Liver (tissue), 9 donors: ENCODE measurements around the gene HCN2. TPM values are rescaled to one million over a fixed set of nuclear protein-coding genes. Genes with fewer than 3 reads are reported as not detected.
"Not testable (repeated sequence)": the region's sequence is repeated elsewhere in the genome, so short reads cannot be mapped to it uniquely, and the experiment has no call there.

Source experiments
- DNase-seq: peaks from one replicate; pipeline ENCODE4 v3.0.0-alpha.2; 2017; ENCODE audit warnings: low spot score
- H3K27ac ChIP-seq, 2 donors: one replicate each; pipeline ENCODE4 v1.7.0; 2013; ENCODE audit warnings: inconsistent platforms in 2 of 2, low read length in 2 of 2, control low read depth in 1 of 2, low read depth in 1 of 2, mild to moderate bottlenecking in 1 of 2
- H3K27me3 ChIP-seq, 4 donors: one replicate each; pipeline versions ENCODE4 v1.6.1 to v1.7.0; 2013; ENCODE audit warnings: low read length in 3 of 4, inconsistent platforms in 1 of 4, mild to moderate bottlenecking in 1 of 4, moderate library complexity in 1 of 4; ENCODE audit not compliant: control insufficient read depth in 4 of 4, insufficient read depth in 4 of 4
- H3K36me3 ChIP-seq, 4 donors: one replicate each; pipeline versions ENCODE4 v1.6.1 to v1.7.0; 2013; ENCODE audit warnings: low read length in 3 of 4, mild to moderate bottlenecking in 3 of 4, low read depth in 1 of 4, moderate library complexity in 1 of 4; ENCODE audit not compliant: control insufficient read depth in 4 of 4, insufficient read depth in 3 of 4
- H3K4me1 ChIP-seq, 4 donors: one replicate each; pipeline versions ENCODE4 v1.6.1 to v1.7.0; 2013; ENCODE audit warnings: low read length in 3 of 4, mild to moderate bottlenecking in 3 of 4, moderate library complexity in 1 of 4; ENCODE audit not compliant: control insufficient read depth in 4 of 4, insufficient read depth in 4 of 4
- H3K4me3 ChIP-seq, 3 donors: one replicate each; pipeline versions ENCODE4 v1.6.1 to v1.7.0; 2013; ENCODE audit warnings: low read length in 3 of 3, control low read depth in 1 of 3, low read depth in 1 of 3, mild to moderate bottlenecking in 1 of 3
- H3K9ac ChIP-seq, 2 donors: one replicate each; pipeline ENCODE4 v1.7.0; 2013; ENCODE audit warnings: low read length in 2 of 2, mild to moderate bottlenecking in 2 of 2, moderate library complexity in 2 of 2, control low read depth in 1 of 2, low read depth in 1 of 2
- H3K9me3 ChIP-seq, 4 donors: one replicate each; pipeline versions ENCODE4 v1.6.1 to v1.7.0; 2013; ENCODE audit warnings: low read length in 3 of 4; ENCODE audit not compliant: control insufficient read depth in 4 of 4
- ATF3 ChIP-seq: IDR thresholded peaks from 2 replicates; pipeline ENCODE4 v1.6.1; 2016; ENCODE audit warnings: antibody characterized with exemption
- CTCF ChIP-seq: fragments of 150-350 bp; IDR thresholded peaks from 2 replicates; pipeline ENCODE4 v1.5.1; 2017; ENCODE audit warnings: improper control_type of control experiment, low read depth, low read length; ENCODE audit not compliant: missing input control
- FOXA1 ChIP-seq: IDR thresholded peaks from 2 replicates; pipeline ENCODE4 v1.6.1; 2016; ENCODE audit warnings: antibody characterized with exemption
- FOXA2 ChIP-seq: IDR thresholded peaks from 2 replicates; pipeline ENCODE4 v1.6.1; 2016; ENCODE audit warnings: antibody characterized with exemption
- GABPA ChIP-seq, 2 donors: IDR thresholded peaks in 1 of 2; conservative IDR thresholded peaks in 1 of 2; 2 replicates each; pipeline ENCODE4 v1.6.1; 2016; ENCODE audit warnings: antibody characterized with exemption in 2 of 2, mild to moderate bottlenecking in 1 of 2, moderate library complexity in 1 of 2
- HNF4A ChIP-seq, 2 donors: conservative IDR thresholded peaks; 2 replicates each; pipeline ENCODE4 v1.6.1; 2016; ENCODE audit warnings: antibody characterized with exemption in 2 of 2, mild to moderate bottlenecking in 2 of 2
- HNF4G ChIP-seq: IDR thresholded peaks from 2 replicates; pipeline ENCODE4 v1.6.1; 2016; ENCODE audit warnings: antibody characterized with exemption
- JUND ChIP-seq, 2 donors: IDR thresholded peaks; 2 replicates each; pipeline ENCODE4 v1.6.1; 2016; ENCODE audit warnings: antibody characterized with exemption in 2 of 2
- MAX ChIP-seq: IDR thresholded peaks from 2 replicates; pipeline ENCODE4 v1.6.1; 2016; ENCODE audit warnings: antibody characterized with exemption
- NR2F2 ChIP-seq: IDR thresholded peaks from 2 replicates; pipeline ENCODE4 v1.6.1; 2016; ENCODE audit warnings: antibody characterized with exemption
- RAD21 ChIP-seq, 2 donors: IDR thresholded peaks; 2 replicates each; pipeline ENCODE4 v1.6.1; 2016; ENCODE audit warnings: antibody characterized with exemption in 2 of 2, mild to moderate bottlenecking in 2 of 2
- REST ChIP-seq: IDR thresholded peaks from 2 replicates; pipeline ENCODE4 v1.6.1; 2016; ENCODE audit warnings: antibody characterized with exemption, mild to moderate bottlenecking
- RXRA ChIP-seq, 2 donors: IDR thresholded peaks; 2 replicates each; pipeline ENCODE4 v1.6.1; 2017 to 2018; ENCODE audit warnings: antibody characterized with exemption in 2 of 2, mild to moderate bottlenecking in 1 of 2
- SP1 ChIP-seq: IDR thresholded peaks from 2 replicates; pipeline ENCODE4 v1.6.1; 2018; ENCODE audit warnings: antibody characterized with exemption, mild to moderate bottlenecking
- WGBS: extraction: QIAGEN DNeasy Blood & Tissue Kit; methylation state at CpG from one replicate; pipeline ENCODE4 v1.1.7; 2013; 5-methylcytosine and 5-hydroxymethylcytosine counted together
- polyA plus RNA-seq, 2 donors: library from polyadenylated mRNA; stranded (reverse) in 1 of 2; unstranded in 1 of 2; fragments of 200-250 nt in 1 of 2; fragments of >200 nt in 1 of 2; fragmentation: Nextera tagmentation in 1 of 2; extraction: Ambion mirVana in 1 of 2; gene quantifications; one replicate each; pipeline versions ENCODE4 v1.2.1 to v1.2.3, GENCODE V29; 2013 to 2015
- total RNA-seq, 2 donors: library from RNA; depleted of rRNA; stranded (reverse); fragments of >200 nt; gene quantifications; one replicate each; pipeline ENCODE4 v1.2.3, GENCODE V29; 2014
- donor health status: healthy.
- donor health status: healthy.
- donor health status: healthy.
- donor health status: healthy.
- donor health status: healthy.

The HCN2 gene
- total and polyA plus RNA-seq, 4 donors = 0.05 to 0.17 (median 0.13) TPM; not detected in 1

GRCh38 chr19:584240-585001 is 5.3 kb upstream of the HCN2 start:
- Histone ChIP-seq H3K9me3 (no peaks in the 10 kb centered on the region), H3K4me3 (no peak overlapping the region), H3K4me1 (peaks cover 0 to 7% (median 1%) of the 10 kb centered on the region in 4 donors), H3K36me3 (peaks cover 9 to 20% (median 11%) of the 10 kb centered on the region in 4 donors), H3K27ac (no peak overlapping the region), H3K27me3 (peaks cover 0 to 4% (median 0%) of the 10 kb centered on the region in 4 donors), H3K9ac (no peak overlapping the region)
- TF ChIP-seq RAD21 (IDR thresholded peaks at IDR 0.05) (peak in 1 of 2 donors; percentile 82), CTCF (peak; percentile 61), FOXA1 (no peak), JUND (IDR thresholded peaks at IDR 0.05) (no peak)
- WGBS = 28% methylated on average over 38 of the region's 38 CpGs
- peak; percentile 80 for DNase-seq

GRCh38 chr19:585146-585545 is 4.5 kb upstream of the HCN2 start:
- H3K4me1 ChIP-seq, H3K4me3 ChIP-seq, H3K27ac ChIP-seq, H3K27me3 ChIP-seq, DNase-seq, H3K9me3 ChIP-seq, H3K9ac ChIP-seq: not testable (repeated sequence)
- H3K36me3 ChIP-seq = peaks cover 8 to 17% (median 10%) of the 10 kb centered on the region in 4 donors
- WGBS = 89% methylated on average over 34 of the region's 34 CpGs

- DNase-seq = no peak
- H3K36me3 ChIP-seq = peaks cover 4 to 15% (median 7%) of the 10 kb centered on the region in 4 donors
- no peaks in the 10 kb centered on the region for H3K9me3 ChIP-seq
- 77% methylated on average over 10 of the region's 10 CpGs for WGBS
- H3K4me3 ChIP-seq = no peak overlapping the region
- no peak overlapping the region for H3K27ac ChIP-seq
- no peak for TF ChIP-seq MAX
- TF ChIP-seq GABPA (IDR thresholded peaks at IDR 0.05 in 1 of 2, conservative IDR thresholded peaks at IDR 0.05 in 1 of 2) = no peak
- no peak for TF ChIP-seq RXRA (IDR thresholded peaks at IDR 0.05)
- TF ChIP-seq RAD21 (IDR thresholded peaks at IDR 0.05) = no peak
- TF ChIP-seq REST = no peak
- TF ChIP-seq ATF3 = no peak
- no peak for TF ChIP-seq NR2F2
- TF ChIP-seq HNF4G = no peak
- TF ChIP-seq FOXA2 = no peak
- TF ChIP-seq HNF4A (conservative IDR thresholded peaks at IDR 0.05) = no peak
- no peak for TF ChIP-seq SP1
- H3K27me3 ChIP-seq = peaks cover 0 to 4% (median 2%) of the 10 kb centered on the region in 4 donors
- no peak overlapping the region for H3K9ac ChIP-seq
- peaks cover 0 to 7% (median 2%) of the 10 kb centered on the region in 4 donors for H3K4me1 ChIP-seq
Measured at GRCh38 chr19:585551-586110, 4.0 kb upstream of the HCN2 start.
